Measurements from ENCODE around the gene GSTP1. TPM values are rescaled to one million over a fixed set of nuclear protein-coding genes. Genes with fewer than 3 reads are reported as not detected.
"Not testable (repeated sequence)": the region's sequence is repeated elsewhere in the genome, so short reads cannot be mapped to it uniquely, and the experiment has no call there.

The GSTP1 gene
- total RNA-seq, 1 experiment from 2014 or later: 743 TPM

GRCh38 chr11:67616431-67617242, 33.0 kb downstream of the GSTP1 start:
- H3K4me3 ChIP-seq: no peak overlapping the region
- H3K36me3 ChIP-seq: peaks cover 2% of the 10 kb centered on the region; the same call in 1 of the 2 replicates
- H3K27me3 ChIP-seq: no peaks in the 10 kb centered on the region
- no peak for DNase-seq
- H3K9me3 ChIP-seq: no peaks in the 10 kb centered on the region

- H3K27me3 ChIP-seq: no peaks in the 10 kb centered on the region
- no peaks in the 10 kb centered on the region for H3K9me3 ChIP-seq
- DNase-seq: no peak
- no peak overlapping the region for H3K4me3 ChIP-seq
- H3K36me3 ChIP-seq: peaks cover 2% of the 10 kb centered on the region; the same call in 1 of the 2 replicates
These were observed 33.8 kb downstream of the GSTP1 start for GRCh38 chr11:67617243-67617953.

GRCh38 chr11:67618901-67619659, 35.5 kb downstream of the GSTP1 start:
- DNase-seq, H3K27me3 ChIP-seq, H3K4me3 ChIP-seq, H3K36me3 ChIP-seq, H3K9me3 ChIP-seq: not testable (repeated sequence)

GRCh38 chr11:67619683-67620618, 36.3 kb downstream of the GSTP1 start:
- not testable (repeated sequence) for H3K36me3 ChIP-seq, H3K9me3 ChIP-seq, H3K27me3 ChIP-seq
- peak overlapping the region; percentile 48 for H3K4me3 ChIP-seq
- peak; percentile 38 for DNase-seq

GRCh38 chr11:67620621-67621020, 37.0 kb downstream of the GSTP1 start:
- peak; percentile 56 for DNase-seq
- H3K4me3 ChIP-seq: peak overlapping the region; percentile 48
- H3K36me3 ChIP-seq, H3K9me3 ChIP-seq, H3K27me3 ChIP-seq: not testable (repeated sequence)

- H3K9me3 ChIP-seq, H3K27me3 ChIP-seq, H3K36me3 ChIP-seq, H3K4me3 ChIP-seq, DNase-seq: not testable (repeated sequence)
These were observed 38.3 kb downstream of the GSTP1 start for GRCh38 chr11:67621928-67622327.

- H3K36me3 ChIP-seq, DNase-seq, H3K9me3 ChIP-seq, H3K4me3 ChIP-seq, H3K27me3 ChIP-seq: not testable (repeated sequence)
These were observed 39.3 kb downstream of the GSTP1 start for GRCh38 chr11:67622905-67623304.

- not testable (repeated sequence) for H3K27me3 ChIP-seq, DNase-seq, H3K4me3 ChIP-seq, H3K9me3 ChIP-seq, H3K36me3 ChIP-seq
These were observed 40.2 kb downstream of the GSTP1 start for GRCh38 chr11:67623795-67624194.

GRCh38 chr11:67626131-67626833, 42.7 kb downstream of the GSTP1 start:
- H3K9me3 ChIP-seq, H3K27me3 ChIP-seq, H3K4me3 ChIP-seq, DNase-seq, H3K36me3 ChIP-seq: not testable (repeated sequence)

- Histone ChIP-seq H3K9me3 (no peaks in the 10 kb centered on the region), H3K36me3 (no peaks in the 10 kb centered on the region), H3K27me3 (no peaks in the 10 kb centered on the region), H3K4me3 (no peak overlapping the region)
- DNase-seq: no peak
These were observed 43.4 kb downstream of the GSTP1 start for GRCh38 chr11:67626970-67627369.

GRCh38 chr11:67627441-67627811, 43.8 kb downstream of the GSTP1 start:
- Histone ChIP-seq H3K4me3 (no peak overlapping the region), H3K36me3 (no peaks in the 10 kb centered on the region), H3K27me3 (no peaks in the 10 kb centered on the region), H3K9me3 (no peaks in the 10 kb centered on the region)
- DNase-seq: no peak

GRCh38 chr11:67627812-67628624, 44.4 kb downstream of the GSTP1 start:
- Histone ChIP-seq H3K9me3 (no peaks in the 10 kb centered on the region), H3K4me3 (no peak overlapping the region), H3K36me3 (no peaks in the 10 kb centered on the region), H3K27me3 (no peaks in the 10 kb centered on the region)
- DNase-seq: no peak

GRCh38 chr11:67628710-67629385, 45.2 kb downstream of the GSTP1 start:
- no peak for DNase-seq
- H3K9me3 ChIP-seq: no peaks in the 10 kb centered on the region
- H3K27me3 ChIP-seq: no peaks in the 10 kb centered on the region
- H3K4me3 ChIP-seq: peak overlapping the region; percentile 79
- no peaks in the 10 kb centered on the region for H3K36me3 ChIP-seq

GRCh38 chr11:67629386-67630227, 46.0 kb downstream of the GSTP1 start, which contains the start of gene NUDT8:
Gene NUDT8, minus strand, starts transcription at chr11:67629937. Its CDS starts 26 bp downstream, at chr11:67629911.
- Histone ChIP-seq H3K36me3 (no peaks in the 10 kb centered on the region), H3K27me3 (no peaks in the 10 kb centered on the region), H3K9me3 (no peaks in the 10 kb centered on the region), H3K4me3 (peak within 1 kb of the TSS; percentile 79)
- peak; percentile 80 for DNase-seq

Data from MG63 (cell line).